ENCODE data around the gene LILRB2. TPM values are rescaled to one million over a fixed set of nuclear protein-coding genes. Genes with fewer than 3 reads are reported as not detected.
A peak's percentile ranks its signal among the peaks of the same experiment; 100 is the strongest.
"Not testable (repeated sequence)": the region's sequence is repeated elsewhere in the genome, so short reads cannot be mapped to it uniquely, and the experiment has no call there.

LILRB2 gene
- total RNA-seq, 3 donors from 2014 or later: 1.2 to 9.6 (median 4.7) TPM

GRCh38 chr19:54233941-54234340 lies 47.0 kb downstream of the LILRB2 start:
- intact Hi-C loops (cut with DNase I, micrococcal nuclease): loop anchor here (5.0 kb wide), 1 partner anchor 67 kb away; no protein-coding TSS in a partner anchor
- ATAC-seq: no peak
- DNase-seq: no peak
- no peak for TF ChIP-seq CTCF (IDR thresholded peaks at IDR 0.05)
- H3K4me3 ChIP-seq: no peak overlapping the region
- H3K4me1 ChIP-seq (ENCODE audit: low read depth): no peaks in the 10 kb centered on the region
- no peaks in the 10 kb centered on the region for H3K36me3 ChIP-seq (ENCODE audit: low read depth)
- H3K9me3 ChIP-seq: no peaks in the 10 kb centered on the region

- Histone ChIP-seq H3K4me3 (no peak overlapping the region), H3K36me3 (ENCODE audit: low read depth) (no peaks in the 10 kb centered on the region), H3K4me1 (ENCODE audit: low read depth) (no peaks in the 10 kb centered on the region), H3K9me3 (no peaks in the 10 kb centered on the region)
- ATAC-seq: peak; percentile 100
- peak; percentile 88 for TF ChIP-seq CTCF (IDR thresholded peaks at IDR 0.05)
- DNase-seq: peak; percentile 86 to 92 (median 87)
- intact Hi-C loops (cut with DNase I, micrococcal nuclease): loop anchor here (5.0 kb wide), 1 partner anchor 64 kb away; no protein-coding TSS in a partner anchor
Measured at GRCh38 chr19:54231077-54231931, 49.6 kb downstream of the LILRB2 start.

- TF ChIP-seq CTCF (IDR thresholded peaks at IDR 0.05): no peak
- H3K4me3 ChIP-seq: no peak overlapping the region
- no peaks in the 10 kb centered on the region for H3K4me1 ChIP-seq (ENCODE audit: low read depth)
- intact Hi-C loops (cut with DNase I, micrococcal nuclease): loop anchor here (5.0 kb wide), 1 partner anchor 63 kb away; no protein-coding TSS in a partner anchor
- no peak for DNase-seq
- ATAC-seq: no peak
- H3K9me3 ChIP-seq: no peaks in the 10 kb centered on the region
- H3K36me3 ChIP-seq (ENCODE audit: low read depth): no peaks in the 10 kb centered on the region
Measured at GRCh38 chr19:54230031-54230430, 50.9 kb downstream of the LILRB2 start.

- ATAC-seq (no peak), DNase-seq (no peak)
- Histone ChIP-seq H3K36me3 (ENCODE audit: low read depth) (no peaks in the 10 kb centered on the region), H3K9me3 (no peaks in the 10 kb centered on the region), H3K4me3 (no peak overlapping the region), H3K4me1 (ENCODE audit: low read depth) (no peaks in the 10 kb centered on the region)
- intact Hi-C loops (cut with DNase I, micrococcal nuclease): no loop called here
- TF ChIP-seq CTCF (IDR thresholded peaks at IDR 0.05): no peak
Measured at GRCh38 chr19:54229146-54229545, 51.8 kb downstream of the LILRB2 start.

- DNase-seq; intact Hi-C loops (cut with DNase I, micrococcal nuclease); ATAC-seq: not testable (repeated sequence)
Measured at GRCh38 chr19:54224619-54225018, 56.3 kb downstream of the LILRB2 start.

GRCh38 chr19:54223937-54224281 lies 57.0 kb downstream of the LILRB2 start:
- DNase-seq; H3K4me1 ChIP-seq (ENCODE audit: low read depth); H3K9me3 ChIP-seq; H3K36me3 ChIP-seq (ENCODE audit: low read depth); intact Hi-C loops (cut with DNase I, micrococcal nuclease); H3K4me3 ChIP-seq; ATAC-seq: not testable (repeated sequence)

More at GRCh38 chr19:54224619-54225018, 56.3 kb downstream of the LILRB2 start:
- H3K4me3 ChIP-seq; H3K36me3 ChIP-seq (ENCODE audit: low read depth); H3K9me3 ChIP-seq; H3K4me1 ChIP-seq (ENCODE audit: low read depth): not testable (repeated sequence)

Small RNA genes within 50 kb of the gene (microRNA-seq; reads per million reads assigned to microRNA genes)
- gene MIR4752: not detected

Other genes with a start within 250 kb of the LILRB2 start
- not detected for gene VSTM1, start 217.2 kb downstream of the LILRB2 start, total RNA-seq
- gene TARM1, start 199.7 kb downstream of the LILRB2 start, total RNA-seq: not detected
- 1 to 10 TPM in 2 of 3 donors, under 1 TPM in 1; 0.35 to 1.8 (median 1.4) TPM for gene OSCAR, start 180.3 kb downstream of the LILRB2 start, total RNA-seq
- 100 to 1,000 TPM in 2 of 3 donors, 10 to 100 TPM in 1; 93.4 to 155 (median 139) TPM for gene NDUFA3, start 178.3 kb downstream of the LILRB2 start, total RNA-seq
- 10 to 100 TPM in 2 of 3 donors, 1 to 10 TPM in 1; 9.8 to 18.2 (median 15.3) TPM for gene TFPT, start 165.5 kb downstream of the LILRB2 start, total RNA-seq
- 10 to 100 TPM; 34.3 to 54.6 (median 39.9) TPM for gene PRPF31, start 165.4 kb downstream of the LILRB2 start, total RNA-seq
- gene CNOT3, start 143.3 kb downstream of the LILRB2 start, total RNA-seq: 10 to 100 TPM; 42.4 to 47.9 (median 43.7) TPM
- 10 to 100 TPM in 1 of 3 donors, 1 to 10 TPM in 2; 7.5 to 10.8 (median 8.0) TPM for gene LENG1, start 121.4 kb downstream of the LILRB2 start, total RNA-seq
- 100 to 1,000 TPM; 107 to 276 (median 178) TPM for gene TMC4, start 108.0 kb downstream of the LILRB2 start, total RNA-seq
- 100 to 1,000 TPM in 2 of 3 donors, 10 to 100 TPM in 1; 79.9 to 176 (median 113) TPM for gene MBOAT7, start 91.5 kb downstream of the LILRB2 start, total RNA-seq
- 10 to 100 TPM; 35.0 to 40.3 (median 35.2) TPM for gene TSEN34, start 89.8 kb downstream of the LILRB2 start, total RNA-seq
- gene RPS9, start 80.3 kb downstream of the LILRB2 start, total RNA-seq: 1,000 to 10,000 TPM in 2 of 3 donors, 100 to 1,000 TPM in 1; 873 to 1,110 (median 1,027) TPM
- gene LILRB3, start 58.1 kb downstream of the LILRB2 start, total RNA-seq: 1 to 10 TPM in 2 of 3 donors, under 1 TPM in 1; 0.67 to 7.7 (median 4.3) TPM
- 1 to 10 TPM in 2 of 3 donors, not detected in 1; 2.4 to 3.5 TPM for gene LILRA6, start 38.3 kb downstream of the LILRB2 start, total RNA-seq
- 10 to 100 TPM in 2 of 3 donors, 1 to 10 TPM in 1; 5.4 to 17.5 (median 12.2) TPM for gene LILRB5, start 23.8 kb downstream of the LILRB2 start, total RNA-seq
- 1 to 10 TPM in 2 of 3 donors, under 1 TPM in 1; 0.72 to 4.7 (median 1.8) TPM for gene LILRA5, start 32.1 kb upstream of the LILRB2 start, total RNA-seq
- not detected for gene LILRA4, start 58.1 kb upstream of the LILRB2 start, total RNA-seq
- 10 to 100 TPM in 2 of 3 donors, 1 to 10 TPM in 1; 5.4 to 26.7 (median 17.1) TPM for gene LAIR1, start 83.8 kb upstream of the LILRB2 start, total RNA-seq
- 1 to 10 TPM in 2 of 3 donors, under 1 TPM in 1; 0.55 to 8.7 (median 1.3) TPM for gene TTYH1, start 134.4 kb upstream of the LILRB2 start, total RNA-seq
- gene LENG8, start 168.1 kb upstream of the LILRB2 start, total RNA-seq: 100 to 1,000 TPM; 157 to 214 (median 199) TPM
- gene LENG9, start 182.7 kb upstream of the LILRB2 start, total RNA-seq: 10 to 100 TPM in 2 of 3 donors, 1 to 10 TPM in 1; 9.2 to 21.6 (median 20.9) TPM
- gene CDC42EP5, start 192.2 kb upstream of the LILRB2 start, total RNA-seq: 100 to 1,000 TPM; 130 to 446 (median 319) TPM
- gene LAIR2, start 221.7 kb upstream of the LILRB2 start, total RNA-seq: not detected